HCT116 (cell line): Measurements from ENCODE around the gene PLCD3.
A peak's percentile ranks its signal among the peaks of the same experiment; 100 is the strongest.

Experiments used
- ELF1 ChIP-seq: IDR thresholded peaks from 2 replicates; pipeline ENCODE4 v1.6.1; 2012; ENCODE audit warnings: low read depth, borderline replicate concordance
- EZH2 ChIP-seq: fragments of 200-600 bp; sonication (generic); IDR thresholded peaks from 2 replicates; pipeline ENCODE4 v1.6.1; 2017; ENCODE audit warnings: antibody characterized with exemption, mixed run types
- EZH2phosphoT487 ChIP-seq: fragments of 200-600 bp; IDR thresholded peaks from 2 replicates; pipeline ENCODE4 v1.6.1; 2018; ENCODE audit warnings: antibody characterized with exemption, borderline replicate concordance
- JUND ChIP-seq: IDR thresholded peaks from 2 replicates; pipeline ENCODE4 v1.6.1; 2012
- MAX ChIP-seq: IDR thresholded peaks from 2 replicates; pipeline ENCODE4 v1.6.1; 2012
- POLR2A ChIP-seq: IDR thresholded peaks from 2 replicates; pipeline ENCODE4 v1.7.0; 2011; ENCODE audit warnings: borderline replicate concordance; ENCODE audit not compliant: insufficient read depth, insufficient read length; ENCODE audit errors: extremely low read depth
- POLR2AphosphoS5 ChIP-seq: IDR thresholded peaks from 2 replicates; pipeline ENCODE4 v1.6.1; 2011; ENCODE audit warnings: mild to moderate bottlenecking, low read depth, low read length, moderate library complexity
- RAD21 ChIP-seq: IDR thresholded peaks from 2 replicates; pipeline ENCODE4 v1.6.1; 2012; ENCODE audit warnings: low read depth, mild to moderate bottlenecking
- REST ChIP-seq: IDR thresholded peaks from 2 replicates; pipeline ENCODE4 v1.6.1; 2012; ENCODE audit warnings: low read depth
- SRF ChIP-seq: IDR thresholded peaks from 2 replicates; pipeline ENCODE4 v1.6.1; 2012; ENCODE audit warnings: low read depth
- TF ChIP-seq, protein P1 (sequence below), 3 experiments: fragments of 200-600 bp in 1 of 3; sonication (generic) in 1 of 3; IDR thresholded peaks in 2 of 3; conservative IDR thresholded peaks in 1 of 3; 2 replicates each; pipeline ENCODE4 v1.5.1; 2012 to 2017; ENCODE audit warnings: low read depth in 2 of 3, low read length in 2 of 3, antibody characterized with exemption in 1 of 3, borderline replicate concordance in 1 of 3, control low read depth in 1 of 3, mild to moderate bottlenecking in 1 of 3, mixed read lengths in 1 of 3, mixed run types in 1 of 3, moderate library complexity in 1 of 3; ENCODE audit not compliant: insufficient read depth in 1 of 3

GRCh38 chr17:45170280-45170930, 38.1 kb upstream of the PLCD3 start:
- TF ChIP-seq REST (no peak), SRF (no peak), POLR2AphosphoS5 (0 out of 2 replicates have a peak, but pooled peaks have one; percentile 25), MAX (0 out of 2 replicates have a peak, but pooled peaks have one; percentile 23), EZH2 (no peak), POLR2A (no peak), ELF1 (no peak), RAD21 (no peak), EZH2phosphoT487 (no peak), JUND (no peak)
- TF ChIP-seq, protein P1, sequence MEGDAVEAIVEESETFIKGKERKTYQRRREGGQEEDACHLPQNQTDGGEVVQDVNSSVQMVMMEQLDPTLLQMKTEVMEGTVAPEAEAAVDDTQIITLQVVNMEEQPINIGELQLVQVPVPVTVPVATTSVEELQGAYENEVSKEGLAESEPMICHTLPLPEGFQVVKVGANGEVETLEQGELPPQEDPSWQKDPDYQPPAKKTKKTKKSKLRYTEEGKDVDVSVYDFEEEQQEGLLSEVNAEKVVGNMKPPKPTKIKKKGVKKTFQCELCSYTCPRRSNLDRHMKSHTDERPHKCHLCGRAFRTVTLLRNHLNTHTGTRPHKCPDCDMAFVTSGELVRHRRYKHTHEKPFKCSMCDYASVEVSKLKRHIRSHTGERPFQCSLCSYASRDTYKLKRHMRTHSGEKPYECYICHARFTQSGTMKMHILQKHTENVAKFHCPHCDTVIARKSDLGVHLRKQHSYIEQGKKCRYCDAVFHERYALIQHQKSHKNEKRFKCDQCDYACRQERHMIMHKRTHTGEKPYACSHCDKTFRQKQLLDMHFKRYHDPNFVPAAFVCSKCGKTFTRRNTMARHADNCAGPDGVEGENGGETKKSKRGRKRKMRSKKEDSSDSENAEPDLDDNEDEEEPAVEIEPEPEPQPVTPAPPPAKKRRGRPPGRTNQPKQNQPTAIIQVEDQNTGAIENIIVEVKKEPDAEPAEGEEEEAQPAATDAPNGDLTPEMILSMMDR (IDR thresholded peaks at IDR 0.05 in 2 of 3, conservative IDR thresholded peaks at IDR 0.05 in 1 of 3; ENCODE audit: borderline replicate concordance in 1 of 3, insufficient read depth in 1 of 3, low read depth in 2 of 3, low read length in 2 of 3), result no peak
